GM12875 (cell line): ENCODE measurements around the gene EFNA1.

ENCODE experiments used
- H3K4me3 ChIP-seq: one replicate; pipeline ENCODE4 v1.5.1; 2011; ENCODE audit warnings: low read depth, low read length, control low read depth
- TF ChIP-seq, protein P1 (sequence below): IDR thresholded peaks from 2 replicates; pipeline ENCODE4 v1.5.1; 2011; ENCODE audit warnings: low read depth, mild to moderate bottlenecking, control low read depth, inconsistent platforms, low read length, moderate library complexity, borderline replicate concordance; ENCODE audit not compliant: insufficient read depth

The EFNA1 gene

DNA sequence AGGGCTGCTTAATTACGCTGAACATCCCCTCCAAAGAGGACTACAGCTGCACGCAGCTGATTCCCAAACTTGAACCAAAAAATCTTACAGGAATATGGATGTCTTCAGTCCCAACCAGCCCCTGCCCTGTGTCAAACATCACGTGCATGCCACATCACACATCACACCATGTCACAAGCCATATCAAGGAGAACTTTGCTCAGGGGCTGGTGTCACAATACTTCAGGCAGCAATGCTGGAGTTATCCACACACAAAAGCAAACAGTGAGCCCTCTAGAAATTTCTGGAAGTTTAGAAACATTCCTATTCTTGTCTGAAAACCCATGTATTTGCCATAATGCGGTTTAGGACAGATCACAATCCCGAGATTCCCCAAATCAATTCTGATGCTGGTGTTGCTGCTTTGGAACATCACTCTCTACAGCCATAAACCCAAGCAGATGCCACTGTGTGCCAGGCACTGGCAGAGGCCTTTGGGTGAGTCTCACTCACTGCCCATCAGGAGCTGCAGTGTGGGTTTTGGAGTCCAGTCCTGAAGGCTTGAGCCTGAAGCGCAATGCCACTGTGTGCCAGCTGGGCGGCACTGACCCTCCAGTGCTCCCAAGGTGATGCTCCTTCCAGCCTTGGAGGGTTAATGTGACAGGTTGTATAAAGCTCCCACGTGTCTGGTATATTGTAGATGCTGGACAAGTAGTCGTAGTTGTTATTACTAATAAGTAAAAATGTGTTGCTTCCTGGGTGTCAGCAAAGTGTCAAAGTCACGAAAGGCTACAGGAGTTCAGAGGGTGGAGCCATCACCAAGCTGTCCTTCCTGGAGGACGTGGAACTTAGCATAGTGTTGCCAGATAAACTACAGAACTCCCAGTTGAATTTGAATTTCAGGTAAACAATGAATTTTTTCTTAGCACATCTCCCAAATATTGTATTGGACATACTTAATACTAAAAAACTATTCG is 20.1 kb upstream of the EFNA1 start:
- H3K4me3 ChIP-seq = no peak overlapping the region
- TF ChIP-seq, protein P1, sequence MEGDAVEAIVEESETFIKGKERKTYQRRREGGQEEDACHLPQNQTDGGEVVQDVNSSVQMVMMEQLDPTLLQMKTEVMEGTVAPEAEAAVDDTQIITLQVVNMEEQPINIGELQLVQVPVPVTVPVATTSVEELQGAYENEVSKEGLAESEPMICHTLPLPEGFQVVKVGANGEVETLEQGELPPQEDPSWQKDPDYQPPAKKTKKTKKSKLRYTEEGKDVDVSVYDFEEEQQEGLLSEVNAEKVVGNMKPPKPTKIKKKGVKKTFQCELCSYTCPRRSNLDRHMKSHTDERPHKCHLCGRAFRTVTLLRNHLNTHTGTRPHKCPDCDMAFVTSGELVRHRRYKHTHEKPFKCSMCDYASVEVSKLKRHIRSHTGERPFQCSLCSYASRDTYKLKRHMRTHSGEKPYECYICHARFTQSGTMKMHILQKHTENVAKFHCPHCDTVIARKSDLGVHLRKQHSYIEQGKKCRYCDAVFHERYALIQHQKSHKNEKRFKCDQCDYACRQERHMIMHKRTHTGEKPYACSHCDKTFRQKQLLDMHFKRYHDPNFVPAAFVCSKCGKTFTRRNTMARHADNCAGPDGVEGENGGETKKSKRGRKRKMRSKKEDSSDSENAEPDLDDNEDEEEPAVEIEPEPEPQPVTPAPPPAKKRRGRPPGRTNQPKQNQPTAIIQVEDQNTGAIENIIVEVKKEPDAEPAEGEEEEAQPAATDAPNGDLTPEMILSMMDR = no peak

DNA sequence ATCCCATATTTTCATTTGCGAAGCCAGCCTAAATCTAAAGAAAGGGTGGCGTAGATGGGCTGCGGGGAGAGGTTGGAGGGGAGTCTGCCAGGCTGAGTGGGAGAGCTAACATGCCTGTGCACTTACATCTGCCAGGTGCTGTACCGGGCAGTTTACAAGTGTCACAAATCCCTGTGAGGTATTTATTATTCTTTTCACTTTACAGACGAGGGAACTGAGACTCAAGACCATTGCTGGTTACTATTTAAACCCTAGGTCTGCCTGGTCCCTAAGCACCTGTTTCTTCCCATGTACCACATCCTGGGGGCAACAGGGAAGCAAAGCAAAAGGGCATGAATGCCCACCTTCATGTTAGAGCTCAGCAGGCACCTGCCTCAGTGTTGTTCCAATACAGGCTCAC is 19.4 kb upstream of the EFNA1 start:
- TF ChIP-seq, protein P1 = no peak
- H3K4me3 ChIP-seq = no peak overlapping the region

DNA sequence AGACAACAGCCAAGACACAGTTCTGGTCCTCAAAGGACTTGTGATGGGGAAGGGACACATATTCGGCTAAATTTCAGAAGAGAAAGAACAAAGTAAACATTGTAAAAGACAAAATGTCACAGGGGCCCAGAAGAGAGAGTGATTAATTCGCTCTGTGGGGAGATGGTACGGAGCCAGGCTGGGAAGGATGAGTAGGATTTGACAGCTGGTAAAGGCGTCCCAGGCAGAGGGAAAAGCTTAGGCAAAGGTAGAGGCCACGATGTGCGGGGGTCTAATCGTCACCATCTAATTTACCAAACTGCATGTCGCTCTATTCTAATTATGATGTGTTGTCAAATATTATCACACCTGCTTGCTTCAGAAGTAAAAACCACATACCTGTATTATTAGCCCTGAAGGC is 17.3 kb upstream of the EFNA1 start:
- TF ChIP-seq, protein P1 = no peak
- H3K4me3 ChIP-seq = no peak overlapping the region

DNA sequence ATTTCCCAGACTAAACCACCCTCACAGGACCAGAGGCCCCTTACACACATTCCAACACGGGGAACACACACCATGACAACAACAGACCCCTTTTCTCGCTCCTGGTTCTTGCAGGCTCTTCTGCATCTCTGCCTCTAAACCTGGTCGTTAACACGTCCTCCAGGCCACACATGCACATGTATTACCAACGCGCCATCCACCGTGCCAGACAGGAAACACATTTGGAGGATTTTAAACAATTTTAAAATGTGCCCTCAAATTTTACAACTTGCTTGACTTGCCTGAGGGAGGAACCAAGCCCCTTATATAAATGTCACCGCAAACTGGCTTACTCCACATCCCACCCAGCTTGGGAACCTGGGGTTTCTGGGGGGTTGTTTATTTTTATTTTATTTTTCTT is 16.9 kb upstream of the EFNA1 start:
- no peak overlapping the region for H3K4me3 ChIP-seq
- TF ChIP-seq, protein P1 = no peak

DNA sequence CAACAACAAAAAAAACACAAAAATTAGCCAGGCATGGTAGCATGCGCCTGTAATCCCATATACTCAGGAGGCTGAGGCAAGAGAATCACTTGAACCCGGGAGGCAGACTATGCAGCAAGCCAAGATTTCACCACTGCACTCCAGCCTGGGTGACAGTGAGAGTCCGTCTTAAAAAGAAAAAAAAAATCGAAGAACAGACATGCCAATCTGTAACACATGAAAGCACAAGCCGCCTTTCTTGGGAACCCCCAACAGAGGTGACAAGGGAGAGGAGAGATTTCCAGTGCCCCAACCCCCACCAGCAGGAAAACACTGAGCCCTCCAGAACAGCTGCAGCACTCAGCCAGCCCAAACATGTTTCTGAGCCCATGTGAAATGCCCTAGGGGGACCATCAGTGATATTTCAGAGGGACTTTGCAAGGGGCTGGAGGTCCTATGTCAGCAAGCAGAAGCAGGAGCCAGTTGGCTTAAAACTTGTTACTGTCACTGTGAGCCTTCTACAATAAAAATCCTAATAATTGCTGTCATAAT is 14.2 kb upstream of the EFNA1 start:
- TF ChIP-seq, protein P1 = no peak
- H3K4me3 ChIP-seq = no peak overlapping the region

DNA sequence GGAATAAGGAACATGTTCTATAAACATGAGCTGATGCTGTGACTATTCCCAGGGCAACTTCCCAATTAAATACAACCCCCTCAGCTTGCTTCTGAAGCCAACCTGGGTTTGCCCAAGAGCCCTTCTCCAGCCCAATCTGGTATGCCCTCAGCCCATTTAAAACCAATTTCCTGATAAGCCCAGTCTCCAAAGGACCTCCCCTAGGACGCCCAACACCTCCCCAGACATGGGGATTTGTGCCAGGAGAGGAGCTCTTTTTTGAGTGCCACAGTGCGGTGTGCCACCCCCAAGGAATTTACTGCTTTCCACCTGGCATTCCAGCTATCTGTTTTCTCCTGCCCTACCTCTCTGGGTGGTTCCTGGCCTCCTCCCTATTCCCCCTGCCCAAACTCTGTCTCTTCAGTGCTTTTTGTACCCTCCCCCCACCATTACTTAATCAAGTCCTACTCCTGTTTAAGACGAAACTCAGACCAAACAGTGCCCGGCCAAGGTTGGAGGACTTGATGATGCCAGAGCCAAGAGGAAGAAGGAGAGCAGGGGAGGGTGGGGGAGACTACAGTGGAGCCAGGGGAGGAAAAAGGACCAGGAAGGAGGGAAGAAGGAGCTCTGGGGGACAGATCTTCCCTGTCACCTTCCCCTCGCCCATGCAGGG is 11.4 kb upstream of the EFNA1 start:
- TF ChIP-seq, protein P1 = no peak
- H3K4me3 ChIP-seq = no peak overlapping the region
